Endodermal cell (in vitro differentiated cells): ENCODE data around the gene HCAR1. TPM values are rescaled to one million over a fixed set of nuclear protein-coding genes. Genes with fewer than 3 reads are reported as not detected.

ENCODE experiments used
- DNase-seq: peaks from one replicate; pipeline ENCODE4 v3.0.0-alpha.2; 2017
- H3K27ac ChIP-seq: 2 replicates; pipeline ENCODE4 v1.5.1; 2013; ENCODE audit warnings: mild to moderate bottlenecking, low read depth, low read length, moderate library complexity
- H3K27me3 ChIP-seq: 2 replicates; pipeline ENCODE4 v1.6.1; 2013; ENCODE audit warnings: mild to moderate bottlenecking, low read length, moderate library complexity; ENCODE audit not compliant: insufficient read depth, control insufficient read depth, poor library complexity, severe bottlenecking
- H3K36me3 ChIP-seq: 2 replicates; pipeline ENCODE4 v1.7.0; 2013; ENCODE audit warnings: mild to moderate bottlenecking, low read length, moderate library complexity; ENCODE audit not compliant: control insufficient read depth, insufficient read depth
- H3K4me1 ChIP-seq: one replicate; pipeline ENCODE4 v1.7.0; 2013; ENCODE audit warnings: low read length; ENCODE audit not compliant: control insufficient read depth, insufficient read depth
- H3K4me3 ChIP-seq: 2 replicates; pipeline ENCODE4 v1.5.1; 2013; ENCODE audit warnings: mild to moderate bottlenecking, low read length, moderate library complexity
- H3K9ac ChIP-seq: 2 replicates; pipeline ENCODE4 v1.6.1; 2013; ENCODE audit warnings: mild to moderate bottlenecking, low read length, moderate library complexity; ENCODE audit not compliant: poor library complexity, severe bottlenecking; ENCODE audit errors: extremely low read depth
- H3K9me3 ChIP-seq: 2 replicates; pipeline ENCODE4 v1.6.1; 2013; ENCODE audit warnings: mild to moderate bottlenecking, low read length, moderate library complexity; ENCODE audit not compliant: control insufficient read depth
- H3K27ac Mint-ChIP-seq: 2 replicates; pipeline ENCODE4 v1.8.0; 2020; ENCODE audit warnings: mixed read lengths
- H3K27me3 Mint-ChIP-seq: 2 replicates; pipeline ENCODE4 v1.8.0; 2021; ENCODE audit warnings: mild to moderate bottlenecking, mixed read lengths; ENCODE audit not compliant: insufficient read depth
- H3K36me3 Mint-ChIP-seq: 2 replicates; pipeline ENCODE4 v1.8.0; 2020; ENCODE audit warnings: low read depth, mixed read lengths
- H3K4me1 Mint-ChIP-seq: 2 replicates; pipeline ENCODE4 v1.8.0; 2020; ENCODE audit warnings: mixed read lengths
- H3K4me3 Mint-ChIP-seq: 2 replicates; pipeline ENCODE4 v1.8.0; 2020; ENCODE audit warnings: mild to moderate bottlenecking, moderate library complexity, mixed read lengths
- H3K9me3 Mint-ChIP-seq: 2 replicates; pipeline ENCODE4 v1.8.0; 2020; ENCODE audit warnings: mild to moderate bottlenecking, mixed read lengths
- CTCF ChIP-seq: fragments of 200-600 bp; sonication (generic); conservative IDR thresholded peaks from 2 replicates; pipeline ENCODE4 v1.5.0; 2021; ENCODE audit warnings: antibody characterized with exemption, mild to moderate bottlenecking
- WGBS, 2 experiments: methylation state at CpG; one replicate each; pipeline versions ENCODE4 v1.1.5 to v1.1.7; 2013; ENCODE audit warnings: missing lambda C conversion rate in 2 of 2, mixed read lengths in 1 of 2; ENCODE audit not compliant: insufficient coverage in 1 of 2, insufficient read length in 1 of 2; 5-methylcytosine and 5-hydroxymethylcytosine counted together
- total RNA-seq, 2 donors: library from RNA; stranded (reverse); fragmentation: NEBNext Ultra II Directional in 1 of 2; extraction: Animal tissue kit (Norgen Biotek cat#: 25700) in 1 of 2; gene quantifications; 2 replicates in 1 of 2; 3 replicates in 1 of 2; pipeline ENCODE4 v1.2.1, GENCODE V29; 2021

HCAR1 gene
- total RNA-seq, 2 donors from 2014 or later: 0.04 TPM; not detected in 1

- Histone ChIP-seq H3K36me3 (peaks cover 12% of the 10 kb centered on the region), H3K9me3 (no peaks in the 10 kb centered on the region), H3K9ac (no peak overlapping the region), H3K27me3 (no peaks in the 10 kb centered on the region), H3K4me3 (no peak overlapping the region), H3K27ac (no peak overlapping the region), H3K4me1 (peaks cover 4% of the 10 kb centered on the region)
- DNase-seq: peak; percentile 80
- Mint-ChIP-seq H3K4me1 (peaks cover 19% of the 10 kb centered on the region), H3K27ac (peak overlapping the region; percentile 7), H3K4me3 (no peak overlapping the region), H3K36me3 (peaks cover 11% of the 10 kb centered on the region), H3K27me3 (no peaks in the 10 kb centered on the region), H3K9me3 (peaks cover 2% of the 10 kb centered on the region)
- no peak for TF ChIP-seq CTCF
- 93% methylated on average over 5 to 6 of the region's 6 CpGs for WGBS, 2 experiments
Measured at GRCh38 chr12:122749569-122750332, 19.1 kb upstream of the HCAR1 start.

- DNase-seq: no peak
- Mint-ChIP-seq H3K4me3 (no peak overlapping the region), H3K9me3 (peaks cover 8% of the 10 kb centered on the region), H3K36me3 (no peaks in the 10 kb centered on the region), H3K27me3 (no peaks in the 10 kb centered on the region), H3K27ac (no peak overlapping the region), H3K4me1 (peaks cover 10% of the 10 kb centered on the region)
- WGBS, 2 experiments: 89 to 92% methylated on average over 6 to 9 of the region's 9 CpGs
- H3K4me3 ChIP-seq: no peak overlapping the region
- H3K4me1 ChIP-seq: peaks cover 4% of the 10 kb centered on the region
- H3K27me3 ChIP-seq: no peaks in the 10 kb centered on the region
- no peak for TF ChIP-seq CTCF
- H3K9me3 ChIP-seq: no peaks in the 10 kb centered on the region
- no peak overlapping the region for H3K27ac ChIP-seq
- no peak overlapping the region for H3K9ac ChIP-seq
- no peaks in the 10 kb centered on the region for H3K36me3 ChIP-seq
Measured at GRCh38 chr12:122747224-122748135, 16.8 kb upstream of the HCAR1 start.

GRCh38 chr12:122743895-122744525 lies 13.4 kb upstream of the HCAR1 start:
- Histone ChIP-seq H3K4me1 (no peaks in the 10 kb centered on the region), H3K36me3 (no peaks in the 10 kb centered on the region), H3K27ac (no peak overlapping the region), H3K4me3 (no peak overlapping the region), H3K9ac (no peak overlapping the region), H3K9me3 (no peaks in the 10 kb centered on the region), H3K27me3 (no peaks in the 10 kb centered on the region)
- no peak for DNase-seq
- WGBS, 2 experiments: 94 to 98% methylated on average over 6 to 7 of the region's 7 CpGs
- no peaks in the 10 kb centered on the region for H3K27me3 Mint-ChIP-seq
- no peaks in the 10 kb centered on the region for H3K4me1 Mint-ChIP-seq
- no peak overlapping the region for H3K4me3 Mint-ChIP-seq
- H3K36me3 Mint-ChIP-seq: no peaks in the 10 kb centered on the region
- no peak overlapping the region for H3K27ac Mint-ChIP-seq
- H3K9me3 Mint-ChIP-seq: peaks cover 6% of the 10 kb centered on the region
- TF ChIP-seq CTCF: no peak
